ENCODE data around the gene VIPR2. TPM values are rescaled to one million over a fixed set of nuclear protein-coding genes. Genes with fewer than 3 reads are reported as not detected.
"Not testable (repeated sequence)": the region's sequence is repeated elsewhere in the genome, so short reads cannot be mapped to it uniquely, and the experiment has no call there.

Gene VIPR2
- total and polyA plus RNA-seq, 2 experiments from 2014 or later = 1.3 to 2.7 TPM

DNA sequence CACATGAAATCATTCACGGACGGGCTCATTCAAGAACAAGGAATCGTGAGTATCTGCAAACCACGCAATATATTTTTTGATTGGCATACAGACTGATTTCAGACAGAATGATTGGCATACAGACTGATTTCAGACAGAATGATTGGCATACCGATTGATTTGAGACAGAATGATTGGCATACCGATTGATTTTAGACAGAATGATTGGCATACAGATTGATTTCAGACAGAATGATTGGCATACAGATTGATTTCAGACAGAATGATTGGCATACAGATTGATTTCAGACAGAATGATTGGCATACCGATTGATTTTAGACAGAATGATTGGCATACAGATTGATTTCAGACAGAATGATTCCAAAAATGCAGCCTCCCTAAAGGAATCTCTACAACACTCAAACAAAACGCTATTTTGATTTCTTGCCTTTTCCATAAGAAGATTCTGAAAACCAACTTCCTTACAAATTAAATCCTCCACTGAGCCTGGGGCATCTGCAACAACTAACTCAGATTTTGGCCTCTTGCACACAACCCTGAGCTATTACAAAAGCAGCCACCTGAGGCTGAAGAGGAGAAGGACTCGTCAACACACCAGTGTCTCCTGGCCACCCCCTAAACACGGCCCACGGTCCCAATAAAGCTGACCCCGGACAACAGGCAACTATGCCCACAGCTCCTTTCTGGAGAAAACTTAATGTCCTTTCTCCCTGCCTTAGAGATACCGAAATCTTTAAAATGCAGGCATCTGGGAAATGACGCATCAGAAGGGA is 11.8 kb downstream of the VIPR2 start:
- Mint-ChIP-seq H3K36me3 (ENCODE audit: low read depth) (peaks cover 20% of the 10 kb centered on the region; the same call in 1 of the 3 replicates), H3K9me3 (peaks cover 51% of the 10 kb centered on the region), H3K4me1 (peaks cover 11% of the 10 kb centered on the region)
- H3K27me3 Mint-ChIP-seq (ENCODE audit: insufficient read depth, low read depth, poor library complexity); H3F3A ChIP-seq (replicated peaks; ENCODE audit: low read depth); H3K27ac Mint-ChIP-seq; H3K36me3 ChIP-seq (ENCODE audit: insufficient read depth); H3K4me2 ChIP-seq; H3K27me3 ChIP-seq (ENCODE audit: insufficient read depth); H3K27ac ChIP-seq (ENCODE audit: low read depth); H3K4me3 Mint-ChIP-seq; H4K20me1 ChIP-seq (replicated peaks; ENCODE audit: insufficient read depth); DNase-seq (ENCODE audit: low spot score); H3K9me2 ChIP-seq (ENCODE audit: insufficient read depth); ATAC-seq; H3K79me2 ChIP-seq (replicated peaks; ENCODE audit: insufficient read depth); H3K4me3 ChIP-seq; H2AFZ ChIP-seq: not testable (repeated sequence)
- 0 out of 2 replicates have a peak, but pooled peaks cover 17% of the 10 kb centered on the region for H3K4me1 ChIP-seq (ENCODE audit: insufficient read depth)

DNA sequence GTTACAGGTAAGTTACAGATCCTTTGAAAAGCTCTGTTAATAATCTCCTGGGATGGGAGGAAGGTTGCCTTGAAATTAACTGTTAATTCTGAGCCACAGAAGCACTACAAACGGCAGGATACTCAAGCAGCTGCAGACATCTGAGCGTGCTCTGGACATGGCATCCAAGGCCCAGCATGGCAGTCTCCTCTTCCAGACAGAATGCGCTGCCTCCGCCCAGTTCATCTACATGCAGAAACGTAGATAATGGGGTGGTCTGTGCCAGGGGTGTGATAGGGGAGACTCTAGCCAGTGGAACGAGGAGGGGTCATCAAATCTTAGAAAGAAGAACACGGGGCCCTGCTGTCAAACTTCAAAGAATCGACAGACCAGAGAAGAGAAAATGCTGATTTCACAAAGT is 13.8 kb downstream of the VIPR2 start:
- no peaks in the 10 kb centered on the region for H3F3A ChIP-seq (replicated peaks; ENCODE audit: low read depth)
- TF ChIP-seq, protein P1, sequence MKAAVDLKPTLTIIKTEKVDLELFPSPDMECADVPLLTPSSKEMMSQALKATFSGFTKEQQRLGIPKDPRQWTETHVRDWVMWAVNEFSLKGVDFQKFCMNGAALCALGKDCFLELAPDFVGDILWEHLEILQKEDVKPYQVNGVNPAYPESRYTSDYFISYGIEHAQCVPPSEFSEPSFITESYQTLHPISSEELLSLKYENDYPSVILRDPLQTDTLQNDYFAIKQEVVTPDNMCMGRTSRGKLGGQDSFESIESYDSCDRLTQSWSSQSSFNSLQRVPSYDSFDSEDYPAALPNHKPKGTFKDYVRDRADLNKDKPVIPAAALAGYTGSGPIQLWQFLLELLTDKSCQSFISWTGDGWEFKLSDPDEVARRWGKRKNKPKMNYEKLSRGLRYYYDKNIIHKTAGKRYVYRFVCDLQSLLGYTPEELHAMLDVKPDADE (IDR thresholded peaks at IDR 0.05) = no peak
- TF ChIP-seq ZNF114 (CRISPR knock-in tag; IDR thresholded peaks at IDR 0.05) = no peak
- TF ChIP-seq, protein P2, sequence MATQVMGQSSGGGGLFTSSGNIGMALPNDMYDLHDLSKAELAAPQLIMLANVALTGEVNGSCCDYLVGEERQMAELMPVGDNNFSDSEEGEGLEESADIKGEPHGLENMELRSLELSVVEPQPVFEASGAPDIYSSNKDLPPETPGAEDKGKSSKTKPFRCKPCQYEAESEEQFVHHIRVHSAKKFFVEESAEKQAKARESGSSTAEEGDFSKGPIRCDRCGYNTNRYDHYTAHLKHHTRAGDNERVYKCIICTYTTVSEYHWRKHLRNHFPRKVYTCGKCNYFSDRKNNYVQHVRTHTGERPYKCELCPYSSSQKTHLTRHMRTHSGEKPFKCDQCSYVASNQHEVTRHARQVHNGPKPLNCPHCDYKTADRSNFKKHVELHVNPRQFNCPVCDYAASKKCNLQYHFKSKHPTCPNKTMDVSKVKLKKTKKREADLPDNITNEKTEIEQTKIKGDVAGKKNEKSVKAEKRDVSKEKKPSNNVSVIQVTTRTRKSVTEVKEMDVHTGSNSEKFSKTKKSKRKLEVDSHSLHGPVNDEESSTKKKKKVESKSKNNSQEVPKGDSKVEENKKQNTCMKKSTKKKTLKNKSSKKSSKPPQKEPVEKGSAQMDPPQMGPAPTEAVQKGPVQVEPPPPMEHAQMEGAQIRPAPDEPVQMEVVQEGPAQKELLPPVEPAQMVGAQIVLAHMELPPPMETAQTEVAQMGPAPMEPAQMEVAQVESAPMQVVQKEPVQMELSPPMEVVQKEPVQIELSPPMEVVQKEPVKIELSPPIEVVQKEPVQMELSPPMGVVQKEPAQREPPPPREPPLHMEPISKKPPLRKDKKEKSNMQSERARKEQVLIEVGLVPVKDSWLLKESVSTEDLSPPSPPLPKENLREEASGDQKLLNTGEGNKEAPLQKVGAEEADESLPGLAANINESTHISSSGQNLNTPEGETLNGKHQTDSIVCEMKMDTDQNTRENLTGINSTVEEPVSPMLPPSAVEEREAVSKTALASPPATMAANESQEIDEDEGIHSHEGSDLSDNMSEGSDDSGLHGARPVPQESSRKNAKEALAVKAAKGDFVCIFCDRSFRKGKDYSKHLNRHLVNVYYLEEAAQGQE (IDR thresholded peaks at IDR 0.05; ENCODE audit: unreplicated experiment) = no peak
- no peak for TF ChIP-seq EZH2 (IDR thresholded peaks at IDR 0.05; ENCODE audit: low read depth, unreplicated experiment)
- TF ChIP-seq, protein P3, sequence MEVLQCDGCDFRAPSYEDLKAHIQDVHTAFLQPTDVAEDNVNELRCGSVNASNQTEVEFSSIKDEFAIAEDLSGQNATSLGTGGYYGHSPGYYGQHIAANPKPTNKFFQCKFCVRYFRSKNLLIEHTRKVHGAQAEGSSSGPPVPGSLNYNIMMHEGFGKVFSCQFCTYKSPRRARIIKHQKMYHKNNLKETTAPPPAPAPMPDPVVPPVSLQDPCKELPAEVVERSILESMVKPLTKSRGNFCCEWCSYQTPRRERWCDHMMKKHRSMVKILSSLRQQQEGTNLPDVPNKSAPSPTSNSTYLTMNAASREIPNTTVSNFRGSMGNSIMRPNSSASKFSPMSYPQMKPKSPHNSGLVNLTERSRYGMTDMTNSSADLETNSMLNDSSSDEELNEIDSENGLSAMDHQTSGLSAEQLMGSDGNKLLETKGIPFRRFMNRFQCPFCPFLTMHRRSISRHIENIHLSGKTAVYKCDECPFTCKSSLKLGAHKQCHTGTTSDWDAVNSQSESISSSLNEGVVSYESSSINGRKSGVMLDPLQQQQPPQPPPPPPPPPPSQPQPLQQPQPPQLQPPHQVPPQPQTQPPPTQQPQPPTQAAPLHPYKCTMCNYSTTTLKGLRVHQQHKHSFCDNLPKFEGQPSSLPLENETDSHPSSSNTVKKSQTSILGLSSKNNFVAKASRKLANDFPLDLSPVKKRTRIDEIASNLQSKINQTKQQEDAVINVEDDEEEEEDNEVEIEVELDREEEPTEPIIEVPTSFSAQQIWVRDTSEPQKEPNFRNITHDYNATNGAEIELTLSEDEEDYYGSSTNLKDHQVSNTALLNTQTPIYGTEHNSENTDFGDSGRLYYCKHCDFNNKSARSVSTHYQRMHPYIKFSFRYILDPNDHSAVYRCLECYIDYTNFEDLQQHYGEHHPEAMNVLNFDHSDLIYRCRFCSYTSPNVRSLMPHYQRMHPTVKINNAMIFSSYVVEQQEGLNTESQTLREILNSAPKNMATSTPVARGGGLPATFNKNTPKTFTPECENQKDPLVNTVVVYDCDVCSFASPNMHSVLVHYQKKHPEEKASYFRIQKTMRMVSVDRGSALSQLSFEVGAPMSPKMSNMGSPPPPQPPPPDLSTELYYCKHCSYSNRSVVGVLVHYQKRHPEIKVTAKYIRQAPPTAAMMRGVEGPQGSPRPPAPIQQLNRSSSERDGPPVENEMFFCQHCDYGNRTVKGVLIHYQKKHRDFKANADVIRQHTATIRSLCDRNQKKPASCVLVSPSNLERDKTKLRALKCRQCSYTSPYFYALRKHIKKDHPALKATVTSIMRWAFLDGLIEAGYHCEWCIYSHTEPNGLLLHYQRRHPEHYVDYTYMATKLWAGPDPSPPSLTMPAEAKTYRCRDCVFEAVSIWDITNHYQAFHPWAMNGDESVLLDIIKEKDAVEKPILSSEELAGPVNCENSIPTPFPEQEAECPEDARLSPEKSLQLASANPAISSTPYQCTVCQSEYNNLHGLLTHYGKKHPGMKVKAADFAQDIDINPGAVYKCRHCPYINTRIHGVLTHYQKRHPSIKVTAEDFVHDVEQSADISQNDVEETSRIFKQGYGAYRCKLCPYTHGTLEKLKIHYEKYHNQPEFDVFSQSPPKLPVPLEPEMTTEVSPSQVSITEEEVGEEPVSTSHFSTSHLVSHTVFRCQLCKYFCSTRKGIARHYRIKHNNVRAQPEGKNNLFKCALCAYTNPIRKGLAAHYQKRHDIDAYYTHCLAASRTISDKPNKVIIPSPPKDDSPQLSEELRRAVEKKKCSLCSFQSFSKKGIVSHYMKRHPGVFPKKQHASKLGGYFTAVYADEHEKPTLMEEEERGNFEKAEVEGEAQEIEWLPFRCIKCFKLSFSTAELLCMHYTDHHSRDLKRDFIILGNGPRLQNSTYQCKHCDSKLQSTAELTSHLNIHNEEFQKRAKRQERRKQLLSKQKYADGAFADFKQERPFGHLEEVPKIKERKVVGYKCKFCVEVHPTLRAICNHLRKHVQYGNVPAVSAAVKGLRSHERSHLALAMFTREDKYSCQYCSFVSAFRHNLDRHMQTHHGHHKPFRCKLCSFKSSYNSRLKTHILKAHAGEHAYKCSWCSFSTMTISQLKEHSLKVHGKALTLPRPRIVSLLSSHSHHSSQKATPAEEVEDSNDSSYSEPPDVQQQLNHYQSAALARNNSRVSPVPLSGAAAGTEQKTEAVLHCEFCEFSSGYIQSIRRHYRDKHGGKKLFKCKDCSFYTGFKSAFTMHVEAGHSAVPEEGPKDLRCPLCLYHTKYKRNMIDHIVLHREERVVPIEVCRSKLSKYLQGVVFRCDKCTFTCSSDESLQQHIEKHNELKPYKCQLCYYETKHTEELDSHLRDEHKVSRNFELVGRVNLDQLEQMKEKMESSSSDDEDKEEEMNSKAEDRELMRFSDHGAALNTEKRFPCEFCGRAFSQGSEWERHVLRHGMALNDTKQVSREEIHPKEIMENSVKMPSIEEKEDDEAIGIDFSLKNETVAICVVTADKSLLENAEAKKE (CRISPR knock-in tag; IDR thresholded peaks at IDR 0.05) = no peak
- TF ChIP-seq NANOG (IDR thresholded peaks at IDR 0.05; ENCODE audit: borderline replicate concordance) = no peak
- TF ChIP-seq, protein P4, sequence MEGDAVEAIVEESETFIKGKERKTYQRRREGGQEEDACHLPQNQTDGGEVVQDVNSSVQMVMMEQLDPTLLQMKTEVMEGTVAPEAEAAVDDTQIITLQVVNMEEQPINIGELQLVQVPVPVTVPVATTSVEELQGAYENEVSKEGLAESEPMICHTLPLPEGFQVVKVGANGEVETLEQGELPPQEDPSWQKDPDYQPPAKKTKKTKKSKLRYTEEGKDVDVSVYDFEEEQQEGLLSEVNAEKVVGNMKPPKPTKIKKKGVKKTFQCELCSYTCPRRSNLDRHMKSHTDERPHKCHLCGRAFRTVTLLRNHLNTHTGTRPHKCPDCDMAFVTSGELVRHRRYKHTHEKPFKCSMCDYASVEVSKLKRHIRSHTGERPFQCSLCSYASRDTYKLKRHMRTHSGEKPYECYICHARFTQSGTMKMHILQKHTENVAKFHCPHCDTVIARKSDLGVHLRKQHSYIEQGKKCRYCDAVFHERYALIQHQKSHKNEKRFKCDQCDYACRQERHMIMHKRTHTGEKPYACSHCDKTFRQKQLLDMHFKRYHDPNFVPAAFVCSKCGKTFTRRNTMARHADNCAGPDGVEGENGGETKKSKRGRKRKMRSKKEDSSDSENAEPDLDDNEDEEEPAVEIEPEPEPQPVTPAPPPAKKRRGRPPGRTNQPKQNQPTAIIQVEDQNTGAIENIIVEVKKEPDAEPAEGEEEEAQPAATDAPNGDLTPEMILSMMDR (conservative IDR thresholded peaks at IDR 0.05; ENCODE audit: low read depth in 2 of 2) = no peak
- no peak overlapping the region for H2AFZ ChIP-seq
- H3K4me1 ChIP-seq (ENCODE audit: insufficient read depth) = 0 out of 2 replicates have a peak, but pooled peaks cover 15% of the 10 kb centered on the region
- no peaks in the 10 kb centered on the region for H3K36me3 ChIP-seq (ENCODE audit: insufficient read depth)
- H3K27ac ChIP-seq (ENCODE audit: low read depth) = no peak overlapping the region
- H3K27me3 Mint-ChIP-seq (ENCODE audit: insufficient read depth, low read depth, poor library complexity) = peaks cover 4% of the 10 kb centered on the region
- ATAC-seq (no peak), DNase-seq (ENCODE audit: low spot score) (no peak)
- H3K9me3 Mint-ChIP-seq = peaks cover 51% of the 10 kb centered on the region
- H3K4me2 ChIP-seq = no peak overlapping the region
- no peaks in the 10 kb centered on the region for H4K20me1 ChIP-seq (replicated peaks; ENCODE audit: insufficient read depth)
- no peak overlapping the region for H3K4me3 Mint-ChIP-seq
- H3K4me3 ChIP-seq = no peak overlapping the region
- no peaks in the 10 kb centered on the region for H3K79me2 ChIP-seq (replicated peaks; ENCODE audit: insufficient read depth)
- no peaks in the 10 kb centered on the region for H3K27me3 ChIP-seq (ENCODE audit: insufficient read depth)
- peaks cover 11% of the 10 kb centered on the region for H3K4me1 Mint-ChIP-seq
- H3K36me3 Mint-ChIP-seq (ENCODE audit: low read depth) = peaks cover 21% of the 10 kb centered on the region; the same call in 1 of the 3 replicates
- no peaks in the 10 kb centered on the region for H3K9me2 ChIP-seq (ENCODE audit: insufficient read depth)
- no peak overlapping the region for H3K27ac Mint-ChIP-seq

Data from GM23338 (cell line).